Measurements from ENCODE around the gene CTBP2.

The CTBP2 gene

DNA sequence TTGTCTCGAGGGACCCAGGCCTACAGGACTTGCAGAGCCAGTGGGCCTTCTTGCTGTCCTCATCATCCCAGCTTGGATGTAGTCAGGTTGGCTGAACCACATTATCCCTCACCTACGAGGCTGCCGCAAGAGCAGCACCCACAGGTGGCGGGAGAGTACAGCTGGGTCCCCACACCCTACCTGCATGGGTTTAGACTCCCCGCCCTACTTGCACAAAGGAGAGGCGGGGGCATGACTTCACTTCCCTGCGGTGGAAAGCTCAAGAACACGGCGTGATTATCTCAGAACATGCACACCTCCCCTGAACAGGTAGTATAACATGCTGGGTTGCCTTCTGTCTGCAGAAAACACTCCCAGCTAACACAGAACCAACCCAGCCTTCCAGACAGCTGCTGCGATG, 57.5 kb downstream of the CTBP2 start:
- TF ChIP-seq BHLHE40 (IDR thresholded peaks at IDR 0.05; ENCODE audit: borderline replicate concordance), result no peak
- TF ChIP-seq NFRKB (IDR thresholded peaks at IDR 0.05), result no peak
- no peak for TF ChIP-seq TARDBP (IDR thresholded peaks at IDR 0.05)
- no peak for TF ChIP-seq CTBP1 (IDR thresholded peaks at IDR 0.05; ENCODE audit: borderline replicate concordance)
- TF ChIP-seq FOXK2 (IDR thresholded peaks at IDR 0.05), result no peak
- no peak for TF ChIP-seq LEF1 (IDR thresholded peaks at IDR 0.05; ENCODE audit: borderline replicate concordance)
- TF ChIP-seq FOXA1 (IDR thresholded peaks at IDR 0.05), result no peak
- TF ChIP-seq, protein P1, sequence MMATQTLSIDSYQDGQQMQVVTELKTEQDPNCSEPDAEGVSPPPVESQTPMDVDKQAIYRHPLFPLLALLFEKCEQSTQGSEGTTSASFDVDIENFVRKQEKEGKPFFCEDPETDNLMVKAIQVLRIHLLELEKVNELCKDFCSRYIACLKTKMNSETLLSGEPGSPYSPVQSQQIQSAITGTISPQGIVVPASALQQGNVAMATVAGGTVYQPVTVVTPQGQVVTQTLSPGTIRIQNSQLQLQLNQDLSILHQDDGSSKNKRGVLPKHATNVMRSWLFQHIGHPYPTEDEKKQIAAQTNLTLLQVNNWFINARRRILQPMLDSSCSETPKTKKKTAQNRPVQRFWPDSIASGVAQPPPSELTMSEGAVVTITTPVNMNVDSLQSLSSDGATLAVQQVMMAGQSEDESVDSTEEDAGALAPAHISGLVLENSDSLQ (IDR thresholded peaks at IDR 0.05), result no peak
- no peak for TF ChIP-seq ELF4 (IDR thresholded peaks at IDR 0.05)
- no peak for TF ChIP-seq FOXM1 (IDR thresholded peaks at IDR 0.05; ENCODE audit: borderline replicate concordance)
- TF ChIP-seq ZNF384 (IDR thresholded peaks at IDR 0.05), result no peak
- CTCF ChIA-PET, result interaction anchor here (0.8 kb wide), 1 partner anchor 42 kb away, joined by 3 read pairs; no protein-coding TSS in a partner anchor
- no peak for DNase-seq (ENCODE audit: extremely low spot score)
- POLR2A ChIA-PET, result interaction anchor here (1.0 kb wide), 1 partner anchor 45 kb away, joined by 3 read pairs; no protein-coding TSS in a partner anchor

DNA sequence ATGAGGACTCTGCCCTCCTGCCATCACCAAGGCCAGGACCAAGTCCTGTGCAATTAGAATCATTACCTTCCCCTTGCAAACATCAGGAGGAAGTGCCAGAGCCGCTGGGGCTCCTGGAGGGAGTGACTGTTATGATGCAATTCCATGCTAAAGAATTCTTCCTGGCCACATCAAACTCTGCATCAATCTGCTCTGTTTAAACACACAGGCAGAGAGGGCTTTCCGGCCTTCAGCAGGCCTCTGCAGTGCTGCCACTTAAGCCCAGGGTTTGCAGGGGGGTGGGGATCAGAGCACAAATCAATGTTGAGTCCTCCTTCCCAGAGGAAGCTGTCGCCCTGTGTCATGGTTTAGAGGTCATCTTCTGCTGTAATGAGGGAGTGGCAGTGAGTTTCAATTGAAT, 58.1 kb downstream of the CTBP2 start:
- ChIA-PET CTCF (no interaction called here), POLR2A (no interaction called here)
- TF ChIP-seq ARNT (IDR thresholded peaks at IDR 0.05) (no peak), FOXM1 (IDR thresholded peaks at IDR 0.05; ENCODE audit: borderline replicate concordance) (no peak), CTBP1 (IDR thresholded peaks at IDR 0.05; ENCODE audit: borderline replicate concordance) (no peak), FOXK2 (IDR thresholded peaks at IDR 0.05) (no peak), NFRKB (IDR thresholded peaks at IDR 0.05) (no peak), BHLHE40 (IDR thresholded peaks at IDR 0.05; ENCODE audit: borderline replicate concordance) (no peak), HDGF (IDR thresholded peaks at IDR 0.05; ENCODE audit: borderline replicate concordance) (no peak), LEF1 (IDR thresholded peaks at IDR 0.05; ENCODE audit: borderline replicate concordance) (no peak), ELF4 (IDR thresholded peaks at IDR 0.05) (no peak)
- TF ChIP-seq, protein P1 (IDR thresholded peaks at IDR 0.05), result no peak
- no peak for DNase-seq (ENCODE audit: extremely low spot score)

DNA sequence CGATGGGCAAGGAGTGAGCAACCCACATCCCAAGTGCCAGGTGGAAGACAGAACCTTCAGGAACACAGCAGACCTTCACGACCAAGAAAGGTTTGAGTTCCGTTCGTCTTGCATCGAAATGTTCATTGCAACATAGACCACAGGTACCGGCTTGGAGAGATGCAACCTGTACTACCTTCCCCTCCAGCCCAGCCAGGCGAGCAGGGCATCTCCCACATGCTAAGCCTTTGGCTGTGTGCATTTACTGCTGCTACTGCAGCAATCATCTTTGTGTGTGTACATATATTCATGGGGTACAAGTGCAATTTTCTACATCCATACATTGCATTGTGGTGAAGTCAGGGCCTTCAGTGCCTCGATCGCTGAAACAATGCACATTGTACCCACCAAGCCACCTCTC, 58.8 kb downstream of the CTBP2 start:
- DNase-seq (ENCODE audit: extremely low spot score), result no peak
- ChIA-PET CTCF (no interaction called here), POLR2A (no interaction called here)
- TF ChIP-seq FOXM1 (IDR thresholded peaks at IDR 0.05; ENCODE audit: borderline replicate concordance) (no peak), FOXA1 (IDR thresholded peaks at IDR 0.05) (no peak), L3MBTL2 (conservative IDR thresholded peaks at IDR 0.05) (no peak), SUZ12 (IDR thresholded peaks at IDR 0.05) (no peak), HDGF (IDR thresholded peaks at IDR 0.05; ENCODE audit: borderline replicate concordance) (no peak), NFRKB (IDR thresholded peaks at IDR 0.05) (no peak), TARDBP (IDR thresholded peaks at IDR 0.05) (no peak), FOXK2 (IDR thresholded peaks at IDR 0.05) (no peak), ELF4 (IDR thresholded peaks at IDR 0.05) (no peak), LEF1 (IDR thresholded peaks at IDR 0.05; ENCODE audit: borderline replicate concordance) (no peak)

DNA sequence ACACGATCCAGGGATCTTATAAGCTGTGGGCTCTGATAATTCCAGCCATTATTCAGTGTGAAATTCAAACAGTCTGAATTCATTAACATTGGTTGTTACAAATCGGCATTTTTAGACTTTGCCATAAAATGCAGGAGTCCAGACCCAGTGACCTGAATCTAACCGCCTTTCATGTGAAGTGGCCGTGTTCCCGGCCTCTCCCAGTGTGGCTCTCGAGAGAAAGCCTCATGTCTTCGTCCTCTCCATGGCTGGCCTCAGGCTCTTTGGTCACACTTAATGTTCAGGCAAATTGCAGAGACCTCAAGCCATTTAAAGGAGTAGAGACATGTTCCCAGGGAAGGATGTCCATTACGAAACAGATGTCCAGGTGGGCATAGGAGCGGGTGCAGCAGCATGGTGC, 59.3 kb downstream of the CTBP2 start:
- POLR2A ChIA-PET, result no interaction called here
- no peak for DNase-seq (ENCODE audit: extremely low spot score)
- TF ChIP-seq L3MBTL2 (conservative IDR thresholded peaks at IDR 0.05) (no peak), CTBP1 (IDR thresholded peaks at IDR 0.05; ENCODE audit: borderline replicate concordance) (no peak)
- CTCF ChIA-PET, result no interaction called here

DNA sequence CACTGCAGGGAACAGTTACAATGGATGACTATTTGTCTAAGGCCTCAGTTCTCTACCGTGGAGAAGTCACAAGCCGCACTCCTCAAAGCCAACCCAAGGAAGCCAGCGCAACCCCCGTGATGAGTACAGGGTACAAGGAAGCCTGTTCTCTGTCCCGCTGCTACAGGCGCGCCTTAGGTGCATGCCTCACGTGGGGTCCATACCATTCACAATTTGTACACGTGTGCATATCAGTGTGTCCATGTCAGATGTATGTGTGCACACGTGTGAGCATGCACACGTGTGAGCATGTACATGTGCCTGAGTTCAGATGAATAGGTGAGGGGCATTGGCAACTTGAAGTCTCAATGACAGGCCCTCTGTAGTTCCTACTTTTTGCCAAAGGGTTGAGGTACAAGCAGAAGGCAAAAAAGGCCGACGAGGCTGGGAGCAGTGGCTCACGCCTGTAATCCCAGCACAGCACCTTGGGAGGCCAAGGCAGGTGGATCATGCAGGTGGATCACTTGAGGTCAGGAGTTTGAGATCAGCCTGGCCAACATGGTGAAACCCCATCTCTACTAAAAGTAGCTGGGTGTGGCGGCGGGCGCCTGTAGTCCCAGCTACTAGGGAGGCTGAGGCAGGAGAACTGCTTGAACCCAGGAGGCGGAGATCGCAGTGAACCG, 62.8 kb downstream of the CTBP2 start:
- ChIA-PET CTCF (no interaction called here), POLR2A (interaction anchor here (1.6 kb wide), 1 partner anchor 10 kb away, joined by 5 read pairs; no protein-coding TSS in a partner anchor)
- DNase-seq (ENCODE audit: extremely low spot score), result no peak
- TF ChIP-seq CTBP1 (IDR thresholded peaks at IDR 0.05; ENCODE audit: borderline replicate concordance) (no peak), LEF1 (IDR thresholded peaks at IDR 0.05; ENCODE audit: borderline replicate concordance) (no peak), FOXM1 (IDR thresholded peaks at IDR 0.05; ENCODE audit: borderline replicate concordance) (no peak), ARNT (IDR thresholded peaks at IDR 0.05) (no peak)

DNA sequence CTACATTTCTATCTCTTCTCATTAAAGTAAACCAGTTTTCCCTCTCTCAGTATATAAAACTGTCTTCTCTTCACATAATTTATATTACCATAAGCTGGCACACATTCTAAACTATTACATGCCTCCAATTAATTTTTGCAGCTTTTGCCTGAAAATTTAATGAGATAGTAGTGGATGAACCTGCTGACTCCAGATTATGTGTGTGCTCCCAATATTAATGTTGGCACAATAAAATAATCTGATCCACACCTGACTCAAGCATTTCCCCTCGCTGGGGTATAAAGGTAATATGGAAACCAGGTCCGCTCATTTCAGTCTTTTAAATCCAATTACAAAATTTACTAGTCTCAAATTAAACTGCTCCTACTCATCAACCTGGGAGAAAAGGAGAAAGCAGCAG, 63.4 kb downstream of the CTBP2 start:
- TF ChIP-seq L3MBTL2 (conservative IDR thresholded peaks at IDR 0.05), result no peak
- no peak for TF ChIP-seq FOXA1 (IDR thresholded peaks at IDR 0.05)
- no peak for TF ChIP-seq LEF1 (IDR thresholded peaks at IDR 0.05; ENCODE audit: borderline replicate concordance)
- TF ChIP-seq CTBP1 (IDR thresholded peaks at IDR 0.05; ENCODE audit: borderline replicate concordance), result no peak
- TF ChIP-seq FOXM1 (IDR thresholded peaks at IDR 0.05; ENCODE audit: borderline replicate concordance), result no peak
- no peak for TF ChIP-seq ELF4 (IDR thresholded peaks at IDR 0.05)
- no peak for TF ChIP-seq TARDBP (IDR thresholded peaks at IDR 0.05)
- TF ChIP-seq NFRKB (IDR thresholded peaks at IDR 0.05), result no peak
- TF ChIP-seq BHLHE40 (IDR thresholded peaks at IDR 0.05; ENCODE audit: borderline replicate concordance), result no peak
- no peak for TF ChIP-seq SP1 (IDR thresholded peaks at IDR 0.05)
- no peak for TF ChIP-seq ARNT (IDR thresholded peaks at IDR 0.05)
- TF ChIP-seq, protein P1 (IDR thresholded peaks at IDR 0.05), result no peak
- TF ChIP-seq FOXK2 (IDR thresholded peaks at IDR 0.05), result no peak
- TF ChIP-seq HDGF (IDR thresholded peaks at IDR 0.05; ENCODE audit: borderline replicate concordance), result no peak
- TF ChIP-seq ZNF384 (IDR thresholded peaks at IDR 0.05), result no peak
- no peak for TF ChIP-seq SUZ12 (IDR thresholded peaks at IDR 0.05)
- POLR2A ChIA-PET, result interaction anchor here (1.6 kb wide), 1 partner anchor 10 kb away, joined by 5 read pairs; no protein-coding TSS in a partner anchor
- DNase-seq (ENCODE audit: extremely low spot score), result no peak
- CTCF ChIA-PET, result no interaction called here
